Posterior cingulate gyrus (tissue), 11 donors: ENCODE results near the gene SIGLEC14.
"Not testable (repeated sequence)": the region's sequence is repeated elsewhere in the genome, so short reads cannot be mapped to it uniquely, and the experiment has no call there.

Source experiments
- DNase-seq, 10 donors: peaks; one replicate each; pipeline versions ENCODE4 v3.0.0 to v3.0.0-alpha.2; 2020 to 2021; ENCODE audit warnings: mixed read lengths in 3 of 10
- intact Hi-C: fragments of 100-400 bp; cut with DNase I; formaldehyde crosslinking; loops from one replicate; pipeline ENCODE4 v1.15.1; 2023

SIGLEC14 gene

DNA sequence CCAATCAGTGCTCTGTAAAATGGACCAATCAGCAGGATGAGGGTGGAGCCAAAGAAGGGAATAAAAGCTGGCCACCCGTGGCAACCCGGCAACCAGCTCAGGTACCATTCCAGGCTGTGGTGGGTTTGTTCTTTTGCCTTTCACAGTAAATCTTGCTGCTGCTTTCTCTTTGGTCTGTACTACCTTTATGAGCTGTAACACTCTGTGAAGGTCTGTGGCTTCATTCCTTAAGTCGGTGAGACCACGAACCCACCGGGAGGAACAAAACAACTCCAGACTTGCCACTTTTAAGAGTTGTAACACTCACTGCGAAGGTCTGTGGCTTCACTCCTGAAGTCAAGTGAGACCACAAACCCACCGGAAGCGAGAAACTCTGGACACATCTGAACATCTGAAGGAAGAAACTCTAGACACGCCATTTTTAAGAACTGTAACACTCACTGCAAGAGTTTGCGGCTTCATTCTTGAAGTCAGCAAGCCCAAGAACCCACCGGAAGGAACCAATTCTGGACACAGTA, 30.0 kb upstream of the SIGLEC14 start:
- intact Hi-C loops: no loop called here
- DNase-seq: no peak

DNA sequence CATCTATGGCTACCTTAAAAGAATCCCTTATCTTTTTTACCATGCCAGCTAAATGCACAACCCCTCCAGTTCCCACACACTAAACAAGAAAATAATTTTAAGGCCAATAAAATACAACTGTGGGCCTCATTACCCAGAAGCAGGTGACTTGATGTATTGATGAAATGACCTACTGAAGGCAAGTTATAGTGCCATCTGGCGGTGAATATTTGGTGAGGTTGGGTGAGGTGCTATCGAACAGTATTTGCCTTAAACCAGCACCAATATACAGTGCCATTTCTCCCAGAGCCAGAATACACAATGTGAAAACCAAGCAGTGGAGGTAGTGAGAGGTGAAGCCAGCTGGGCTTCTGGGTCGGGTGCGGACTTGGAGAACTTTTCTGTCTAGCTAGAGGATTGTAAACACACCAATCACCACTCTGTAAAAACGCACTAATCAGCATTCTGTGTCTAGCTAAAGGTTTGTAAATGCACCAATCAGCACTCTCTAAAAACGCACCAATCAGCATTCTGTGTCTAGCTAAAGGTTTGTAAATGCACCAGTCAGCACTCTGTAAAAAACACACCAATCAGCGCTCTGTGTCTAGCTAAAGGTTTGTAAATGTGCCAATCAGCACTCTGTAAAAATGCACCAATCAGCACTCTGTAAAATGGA, 29.4 kb upstream of the SIGLEC14 start:
- DNase-seq, intact Hi-C loops: not testable (repeated sequence)

DNA sequence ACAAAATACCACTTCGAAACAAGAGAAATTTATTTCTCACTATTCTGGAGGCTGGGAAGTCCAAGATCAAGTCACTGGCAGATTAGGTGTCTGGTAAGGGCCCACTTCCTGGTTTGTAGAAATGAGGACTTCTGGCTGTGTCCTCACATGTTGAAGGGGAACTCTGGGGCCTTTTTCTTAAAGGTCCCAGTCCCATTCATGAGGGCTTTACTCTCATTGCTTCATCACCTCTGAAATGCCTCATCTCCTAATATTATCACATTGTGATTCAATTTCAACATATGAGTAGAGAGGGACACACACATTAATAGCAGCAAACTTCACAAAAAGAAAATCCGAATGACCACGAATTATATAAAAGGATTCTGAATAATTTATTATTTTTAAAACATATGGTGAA, 21.6 kb upstream of the SIGLEC14 start:
- no peak for DNase-seq
- intact Hi-C loops: no loop called here

DNA sequence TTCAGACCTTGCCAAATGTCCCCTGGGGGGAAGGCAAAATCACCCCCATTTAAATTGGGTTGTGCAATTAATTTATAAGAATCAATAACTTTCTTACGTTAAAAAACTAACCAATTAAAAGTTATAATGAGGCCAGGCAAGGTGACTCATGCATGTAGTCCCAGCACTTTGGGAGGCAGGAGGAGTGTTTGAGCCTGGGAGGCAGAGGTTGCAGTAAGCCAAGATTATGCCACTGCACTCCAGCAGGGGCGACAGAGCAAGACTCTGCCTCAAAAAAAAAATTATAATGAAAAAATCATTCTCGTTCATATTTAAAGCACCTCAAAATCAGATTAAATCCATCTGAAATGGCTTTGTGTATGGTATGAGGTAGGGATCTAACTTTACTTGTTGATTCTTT, 18.4 kb upstream of the SIGLEC14 start:
- intact Hi-C loops: no loop called here

DNA sequence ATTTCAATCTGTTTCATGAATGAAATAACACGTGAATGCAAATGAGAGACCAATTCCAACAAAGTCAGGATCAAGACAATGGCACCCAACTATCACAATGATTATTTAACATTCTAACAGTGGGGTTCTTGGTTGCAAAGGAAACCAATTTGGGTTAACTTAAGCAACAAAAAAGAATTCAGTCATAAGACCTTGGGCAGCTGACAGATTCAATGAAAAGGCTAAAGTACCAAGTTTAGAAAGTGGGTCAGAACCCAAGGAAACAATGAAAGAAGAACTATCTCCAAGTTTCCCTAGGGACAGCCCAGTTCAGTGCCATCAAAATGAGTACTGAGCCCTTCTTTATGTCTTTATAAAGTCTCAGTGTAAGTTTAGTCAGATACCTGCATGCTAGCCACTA, 17.5 kb upstream of the SIGLEC14 start:
- intact Hi-C loops: no loop called here

More for the DNA sequence above, 18.4 kb upstream of the SIGLEC14 start:
- DNase-seq: no peak

DNA sequence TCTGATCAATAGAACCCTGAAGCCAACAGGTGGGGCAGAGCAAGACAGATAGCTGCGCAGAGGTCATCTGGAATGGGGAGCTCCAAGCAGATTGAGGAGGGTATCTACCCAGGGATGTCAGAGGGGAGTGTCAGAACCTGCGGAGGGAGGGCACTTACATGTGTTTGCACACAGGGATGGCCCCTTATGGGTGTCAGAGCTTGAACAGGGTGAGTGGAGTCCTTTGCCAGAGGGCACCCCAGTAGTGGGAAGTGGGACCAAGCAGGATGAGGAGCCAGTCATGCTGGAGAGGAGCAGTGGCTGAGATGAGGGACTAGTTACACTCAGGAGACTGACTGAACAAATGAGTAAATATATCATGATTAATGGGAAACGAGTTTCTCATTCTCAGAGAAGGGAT, 17.0 kb upstream of the SIGLEC14 start:
- intact Hi-C loops: no loop called here
- DNase-seq: peak in 1 of 10 donors; percentile 50

More for the DNA sequence above, 17.5 kb upstream of the SIGLEC14 start:
- no peak for DNase-seq

DNA sequence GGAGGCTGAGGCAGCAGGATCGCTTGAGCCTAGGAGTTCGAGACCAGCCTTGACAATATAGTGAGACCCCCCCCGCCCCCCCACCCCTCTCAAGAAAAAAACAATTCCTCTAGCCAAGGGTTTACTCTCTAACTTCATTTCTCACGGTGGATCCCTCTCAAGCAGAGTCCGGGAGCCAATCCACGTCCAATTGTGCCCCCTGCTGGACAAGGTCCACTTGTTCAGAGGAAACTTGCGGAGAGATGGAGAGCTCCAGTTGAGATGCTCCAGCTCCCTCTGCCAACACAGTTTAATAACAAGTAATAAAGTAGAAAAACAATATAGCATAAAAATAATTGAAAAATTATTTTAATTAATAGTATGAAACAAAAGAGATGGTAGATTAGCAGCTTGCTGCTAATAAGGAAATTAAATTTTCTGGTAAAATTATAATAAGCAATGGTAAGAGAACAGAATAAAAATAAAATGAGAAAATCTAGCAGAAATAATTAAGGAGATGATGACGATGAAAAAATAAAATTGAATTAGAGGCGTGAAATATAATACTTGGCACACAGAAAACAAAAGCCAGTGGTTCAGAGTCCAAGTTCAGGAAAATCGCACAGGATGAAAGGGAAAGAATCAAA, 14.5 kb upstream of the SIGLEC14 start:
- intact Hi-C loops: no loop called here
- DNase-seq: peak; percentile 50 to 96 (median 85)

DNA sequence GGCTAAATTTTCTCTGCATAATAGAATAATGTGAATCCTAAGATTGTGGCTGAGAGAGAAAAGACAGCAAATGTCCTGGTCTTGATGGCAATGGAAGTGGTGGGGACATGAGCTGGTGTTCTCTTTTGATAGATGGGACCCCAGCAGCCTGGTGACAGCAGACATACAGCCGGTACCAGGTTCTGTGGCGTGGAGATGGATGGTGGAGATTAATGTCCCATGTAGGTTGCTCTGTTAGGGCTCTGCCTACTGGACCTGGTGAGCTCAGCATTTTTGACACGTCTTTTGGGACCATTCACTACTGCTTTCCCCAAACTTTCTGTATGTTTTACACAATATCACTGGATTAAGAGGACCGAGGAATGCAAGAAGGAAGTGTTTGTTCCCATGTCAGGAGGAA, 8.2 kb upstream of the SIGLEC14 start:
- DNase-seq: no peak
- intact Hi-C loops: loop anchor here (10.0 kb wide), 1 partner anchor 260 kb away; the partner anchor contains the start of gene C19orf84

DNA sequence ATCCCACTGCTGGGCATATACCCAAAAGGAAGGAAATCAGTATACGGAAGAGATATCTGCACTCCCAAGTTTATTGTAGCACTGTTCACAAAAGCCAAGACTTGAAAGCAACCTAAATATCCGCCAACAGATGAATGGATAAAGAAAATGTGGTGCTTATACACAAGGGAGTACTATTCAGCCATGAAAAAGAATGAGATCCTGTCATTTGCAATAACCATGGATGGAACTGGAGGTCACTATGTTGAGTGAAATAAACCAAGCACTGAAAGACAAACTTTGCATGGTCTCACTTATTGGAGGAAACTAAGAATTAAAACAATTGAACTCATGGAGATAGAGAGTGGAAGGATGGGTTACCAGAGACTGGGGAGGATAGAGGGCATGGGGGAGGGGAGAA, 6.5 kb upstream of the SIGLEC14 start:
- intact Hi-C loops: loop anchor here (10.0 kb wide), 1 partner anchor 258 kb away; the partner anchor contains the start of gene C19orf84

DNA sequence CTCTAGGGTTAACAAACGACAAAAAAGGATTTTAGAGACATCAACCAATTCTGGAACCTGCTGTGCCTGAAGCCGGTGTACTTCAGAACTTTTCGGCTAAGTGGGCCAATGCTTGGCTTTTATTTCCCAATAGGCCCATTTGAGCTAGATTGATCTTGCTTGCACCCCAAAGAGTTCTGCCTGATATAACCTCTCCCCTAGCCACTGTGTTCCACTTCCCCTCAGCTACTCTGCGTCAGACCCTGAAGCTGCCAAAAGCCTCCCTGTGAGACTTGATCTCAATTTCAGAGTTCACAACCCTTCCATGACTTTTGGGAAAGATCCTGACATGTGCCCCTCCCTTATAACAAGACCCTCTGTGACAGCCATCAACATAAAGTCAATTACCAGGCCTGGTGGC, 5.6 kb upstream of the SIGLEC14 start:
- DNase-seq: no peak
- intact Hi-C loops: loop anchor here (10.0 kb wide), 1 partner anchor 257 kb away; the partner anchor contains the start of gene C19orf84

More for the DNA sequence above, 6.5 kb upstream of the SIGLEC14 start:
- DNase-seq: no peak

DNA sequence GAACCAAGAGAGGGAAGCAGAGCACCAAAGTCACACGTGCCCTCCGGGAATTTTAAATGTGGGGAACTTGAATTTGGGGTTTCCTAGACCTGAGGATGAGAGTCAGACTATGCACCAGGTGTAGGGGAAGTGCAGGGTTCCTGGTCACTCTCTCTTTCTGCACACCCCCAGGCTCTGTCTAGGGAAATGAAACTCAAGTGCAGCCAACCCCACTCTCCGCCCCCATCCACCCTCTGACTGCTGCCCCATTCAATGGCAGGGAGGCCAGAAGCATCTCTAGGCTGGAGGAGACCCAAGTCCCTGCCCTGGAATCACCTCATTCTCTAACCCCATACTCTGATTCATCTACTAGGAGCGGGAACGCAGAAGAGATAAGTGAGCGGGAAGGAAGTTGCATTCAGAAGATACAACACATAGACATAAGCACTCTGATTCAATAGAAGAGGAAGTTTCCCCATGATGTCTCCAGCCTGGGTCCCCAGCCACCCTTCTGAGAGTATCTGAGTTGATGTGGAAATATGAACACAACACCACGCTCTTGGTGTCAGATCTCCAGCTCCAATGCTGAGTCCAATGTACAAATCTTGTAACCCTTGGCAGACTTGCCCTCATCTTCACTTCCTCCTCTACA, 4.7 kb upstream of the SIGLEC14 start:
- DNase-seq: no peak
- intact Hi-C loops: loop anchor here (10.0 kb wide), 1 partner anchor 257 kb away; the partner anchor contains the start of gene C19orf84

DNA sequence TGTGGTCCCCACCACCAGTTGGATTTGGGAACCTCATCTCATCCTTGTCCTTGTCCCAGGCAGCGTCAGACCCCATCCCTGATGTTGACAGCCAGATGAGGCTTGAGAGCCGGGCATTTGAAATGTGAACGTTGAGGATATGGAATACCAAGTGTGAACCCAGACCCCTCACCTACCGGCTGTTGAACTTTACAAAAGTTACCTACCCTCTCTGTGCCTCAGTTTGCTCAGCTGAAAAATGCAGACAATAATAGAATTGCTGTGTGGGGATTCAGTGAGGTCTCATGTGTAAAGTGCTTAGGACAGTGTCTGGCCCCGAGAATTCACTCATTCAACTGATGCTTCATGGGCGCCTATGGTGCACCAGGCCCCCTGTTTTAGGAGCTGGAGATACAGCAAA, 693 bp upstream of the SIGLEC14 start:
- intact Hi-C loops: no loop called here
- no peak for DNase-seq

DNA sequence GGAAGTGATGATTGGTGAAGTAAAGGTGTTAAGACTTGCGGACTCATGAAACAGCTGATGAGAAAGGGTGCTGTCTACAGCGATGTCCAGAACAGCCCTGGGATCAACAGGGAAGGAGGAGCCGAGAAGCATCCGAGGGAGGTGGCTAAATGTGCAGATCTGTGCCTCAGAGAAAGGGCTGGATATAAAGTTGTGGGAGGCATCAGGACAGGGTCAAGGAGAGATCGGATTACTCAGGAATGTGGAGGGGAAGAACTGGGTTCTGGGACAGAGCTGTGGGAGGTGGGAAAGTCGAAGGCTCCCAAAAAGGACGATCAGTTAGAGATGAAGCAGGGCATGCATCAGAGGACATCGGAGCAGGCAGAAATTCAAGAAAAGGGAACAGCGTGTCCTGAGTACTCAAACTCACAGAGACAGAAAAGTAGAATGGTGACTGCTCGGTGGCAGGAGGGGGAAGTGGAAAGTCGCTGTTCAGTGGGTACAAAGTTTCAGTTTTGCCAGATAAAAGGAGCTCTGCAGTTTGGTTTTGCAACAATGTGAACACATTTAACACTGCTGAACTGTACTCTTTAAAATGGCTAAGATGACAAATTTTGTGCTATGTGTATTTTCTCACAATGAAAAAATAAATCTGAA, 1.9 kb downstream of the SIGLEC14 start:
- intact Hi-C loops: no loop called here
- no peak for DNase-seq

DNA sequence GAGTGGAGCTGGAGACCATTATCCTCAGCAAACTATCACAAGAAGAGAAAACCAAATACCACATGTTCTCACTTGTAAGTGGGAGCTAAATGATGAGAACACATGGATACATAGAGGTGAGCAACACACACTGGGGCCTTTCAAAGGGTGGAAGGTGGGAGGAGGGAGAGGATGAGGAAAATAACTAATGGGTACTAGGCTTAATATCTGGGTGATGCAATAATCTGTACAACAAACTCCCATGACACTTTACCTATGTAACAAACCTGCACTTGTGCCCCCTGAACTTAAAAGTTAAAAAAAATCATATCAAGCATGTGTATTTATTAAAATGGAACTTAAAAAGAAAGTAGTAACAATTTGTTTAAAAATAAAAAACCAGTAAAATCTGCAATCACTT, 5.0 kb downstream of the SIGLEC14 start:
- no peak for DNase-seq

DNA sequence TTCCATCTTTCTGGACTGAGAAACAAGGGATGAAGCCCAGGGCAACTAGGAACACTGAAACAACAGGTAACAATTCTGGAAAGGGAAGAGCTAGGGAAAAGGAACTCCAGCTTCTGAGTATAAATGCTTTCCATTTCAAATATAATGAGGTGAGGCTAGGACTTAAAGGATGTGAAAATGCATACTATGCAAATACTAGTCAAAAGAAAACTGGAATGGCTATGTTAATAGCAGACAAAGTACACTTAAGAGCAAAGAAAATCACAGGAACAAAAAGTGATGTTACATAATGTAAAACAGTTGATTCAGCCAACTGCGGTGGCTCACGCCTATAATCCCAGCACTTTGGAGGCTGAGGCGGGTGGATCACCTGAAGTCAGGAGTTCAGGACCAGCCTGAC, 6.2 kb downstream of the SIGLEC14 start:
- intact Hi-C loops: no loop called here

More for the DNA sequence above, 5.0 kb downstream of the SIGLEC14 start:
- intact Hi-C loops: no loop called here

DNA sequence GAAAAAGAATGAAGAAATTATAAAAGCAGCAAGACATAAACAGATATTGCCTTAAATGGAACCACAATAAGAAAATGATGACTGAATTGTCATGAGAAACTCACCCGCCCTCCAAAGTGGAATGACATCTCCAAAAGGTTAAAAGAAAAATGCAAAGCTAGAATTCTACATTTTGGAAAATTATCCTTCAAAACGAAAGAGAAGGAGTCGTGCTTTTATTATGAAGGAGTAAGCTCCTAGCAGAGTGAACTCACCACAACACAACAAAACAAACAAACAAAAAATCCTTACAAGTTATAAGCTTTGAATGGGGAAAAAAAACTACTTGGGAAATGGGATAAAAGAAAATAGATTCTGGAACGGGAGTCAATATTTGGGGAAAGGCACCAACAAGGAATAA, 6.7 kb downstream of the SIGLEC14 start:
- intact Hi-C loops: no loop called here
- no peak for DNase-seq

More for the DNA sequence above, 6.2 kb downstream of the SIGLEC14 start:
- DNase-seq: no peak

DNA sequence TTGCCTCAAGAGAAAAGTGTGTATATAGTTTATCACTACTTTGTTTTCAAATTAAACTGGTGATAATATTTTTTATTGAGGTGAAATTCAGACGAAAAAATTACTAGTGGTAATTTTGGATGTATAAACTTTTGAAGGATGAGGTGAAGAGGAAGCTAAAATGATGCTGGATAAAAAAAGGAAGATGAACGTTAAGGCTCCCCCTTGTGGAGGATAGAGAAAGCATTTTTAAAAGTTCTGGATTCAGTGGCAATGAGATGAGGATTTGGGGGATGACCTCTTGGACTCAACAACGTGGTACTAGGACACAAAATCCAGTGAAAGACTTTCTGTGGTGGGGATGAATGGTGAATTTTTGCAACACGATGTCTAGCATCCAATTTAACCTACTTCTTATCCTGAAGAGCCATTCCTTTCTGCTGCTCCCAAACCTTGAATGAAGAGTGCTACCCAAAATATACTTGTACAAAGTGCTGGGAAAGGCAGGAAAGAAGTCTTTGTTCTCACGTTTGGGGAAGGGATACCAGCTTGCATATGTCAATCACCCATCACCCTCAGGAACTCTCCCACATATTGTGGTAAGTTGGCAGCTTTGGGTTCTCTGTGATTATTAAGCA, 9.2 kb downstream of the SIGLEC14 start:
- DNase-seq: no peak
- intact Hi-C loops: no loop called here

DNA sequence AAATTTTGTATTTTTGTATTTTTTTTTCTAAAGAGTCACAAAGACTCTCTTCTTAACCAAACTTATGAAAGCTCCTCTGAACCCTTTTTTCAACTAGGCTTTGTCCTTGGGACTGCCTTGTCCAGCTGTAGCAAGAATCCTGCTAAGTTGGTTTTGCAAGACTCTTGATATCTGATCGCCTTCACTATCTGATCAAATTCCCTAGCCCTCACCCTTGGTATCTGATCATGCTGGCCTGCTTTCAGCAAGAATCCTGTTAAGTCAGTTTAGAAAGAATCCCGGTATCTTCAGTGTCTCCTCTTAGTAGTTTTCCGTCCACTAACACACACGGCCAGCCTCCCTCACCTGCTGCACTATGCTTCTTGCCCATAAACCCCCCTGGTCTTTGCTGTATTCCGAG, 14.5 kb downstream of the SIGLEC14 start:
- intact Hi-C loops: no loop called here
- DNase-seq: no peak

DNA sequence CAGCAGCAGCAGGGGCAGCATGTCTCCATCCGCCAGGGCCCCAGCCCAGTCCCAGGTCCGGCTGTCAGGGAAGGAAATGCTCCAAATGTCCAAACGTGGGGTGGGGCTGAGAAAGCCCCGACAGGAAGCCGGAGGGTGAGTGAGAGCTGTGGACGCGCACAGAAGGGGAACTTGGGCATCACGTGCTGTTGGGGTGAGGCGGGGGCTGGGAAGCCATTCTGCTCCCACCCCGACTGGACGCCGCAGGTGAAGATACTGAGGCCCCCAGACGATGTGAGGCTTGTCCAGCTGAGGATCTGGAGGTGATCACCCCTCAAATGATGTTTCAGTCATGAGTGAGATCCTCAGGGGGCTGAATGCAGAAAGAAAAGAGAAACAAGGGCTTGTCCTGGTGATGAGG, 16.3 kb downstream of the SIGLEC14 start, which contains the start of gene SIGLEC5:
SIGLEC5 (minus strand) TSS at position 87 of the 400 bp plus-strand sequence; CDS start at position 21, 66 bp downstream.
- DNase-seq, intact Hi-C loops: not testable (repeated sequence)
